GM19043 (cell line): ENCODE data around the gene SMIM35.

Experiments used
- ATAC-seq: cut with Tn5 transposase; IDR thresholded peaks from one replicate; pipeline ENCODE4 v1.9.1; 2021; ENCODE audit warnings: low read depth; ENCODE audit not compliant: unreplicated experiment

Gene SMIM35

GRCh38 chr11:118086913-118087768, at the start of gene SMIM35:
TSS of gene SMIM35 (minus strand) at chr11:118086963. CDS start at chr11:118086757, 206 bp downstream.
- ATAC-seq: no peak

- ATAC-seq: no peak
These were observed 49.6 kb upstream of the SMIM35 start for GRCh38 chr11:118136341-118136740.

- no peak for ATAC-seq
These were observed 49.0 kb upstream of the SMIM35 start for GRCh38 chr11:118135796-118136165.

GRCh38 chr11:118135051-118135795, 48.5 kb upstream of the SMIM35 start:
- no peak for ATAC-seq

GRCh38 chr11:118133816-118134215, 47.1 kb upstream of the SMIM35 start:
- no peak for ATAC-seq

- ATAC-seq: no peak
These were observed 45.8 kb upstream of the SMIM35 start for GRCh38 chr11:118132385-118133151.

GRCh38 chr11:118129471-118130172, 42.9 kb upstream of the SMIM35 start:
- ATAC-seq: no peak

GRCh38 chr11:118128721-118129470, 42.1 kb upstream of the SMIM35 start:
- no peak for ATAC-seq

GRCh38 chr11:118128310-118128709, 41.5 kb upstream of the SMIM35 start:
- no peak for ATAC-seq

GRCh38 chr11:118126082-118126838, 39.5 kb upstream of the SMIM35 start:
- ATAC-seq: no peak

GRCh38 chr11:118124929-118125535, 38.3 kb upstream of the SMIM35 start:
- ATAC-seq: no peak

- ATAC-seq: no peak
These were observed 34.0 kb upstream of the SMIM35 start for GRCh38 chr11:118120793-118121192.

GRCh38 chr11:118117790-118118601, 31.2 kb upstream of the SMIM35 start:
- no peak for ATAC-seq

GRCh38 chr11:118115048-118115447, 28.3 kb upstream of the SMIM35 start:
- no peak for ATAC-seq

GRCh38 chr11:118114266-118114665, 27.5 kb upstream of the SMIM35 start:
- ATAC-seq: no peak

GRCh38 chr11:118112711-118113430, 26.1 kb upstream of the SMIM35 start:
- ATAC-seq: no peak

- no peak for ATAC-seq
These were observed 24.9 kb upstream of the SMIM35 start for GRCh38 chr11:118111744-118112035.
